GM18499 (cell line): ENCODE data around the gene WWC2.

ENCODE experiments used
- ATAC-seq: cut with Tn5 transposase; IDR thresholded peaks from one replicate; pipeline ENCODE4 v1.9.1; 2021; ENCODE audit warnings: moderate number of reproducible peaks; ENCODE audit not compliant: insufficient read depth, unreplicated experiment

The WWC2 gene

DNA sequence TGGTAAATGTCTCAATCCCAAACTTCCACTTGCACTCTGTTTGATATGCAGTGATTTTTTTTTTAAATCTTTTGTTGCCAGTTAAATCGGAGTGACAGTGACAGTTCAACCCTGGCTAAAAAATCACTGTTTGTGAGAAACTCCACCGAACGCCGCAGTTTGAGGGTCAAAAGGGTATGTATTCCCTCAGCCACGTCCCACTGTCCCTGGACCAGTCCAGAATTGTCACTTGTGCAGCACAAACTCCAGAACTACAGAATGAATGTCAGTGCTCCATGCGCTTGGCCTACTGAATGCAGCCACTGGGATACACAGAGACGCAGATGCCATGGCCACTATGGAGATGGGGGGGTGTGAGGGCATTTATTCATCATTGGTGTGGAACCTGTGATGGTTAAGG is 186.8 kb downstream of the WWC2 start:
- no peak for ATAC-seq

- ATAC-seq: no peak
Observed at GRCh38 chr4:183286590-183287308, 187.7 kb downstream of the WWC2 start.

DNA sequence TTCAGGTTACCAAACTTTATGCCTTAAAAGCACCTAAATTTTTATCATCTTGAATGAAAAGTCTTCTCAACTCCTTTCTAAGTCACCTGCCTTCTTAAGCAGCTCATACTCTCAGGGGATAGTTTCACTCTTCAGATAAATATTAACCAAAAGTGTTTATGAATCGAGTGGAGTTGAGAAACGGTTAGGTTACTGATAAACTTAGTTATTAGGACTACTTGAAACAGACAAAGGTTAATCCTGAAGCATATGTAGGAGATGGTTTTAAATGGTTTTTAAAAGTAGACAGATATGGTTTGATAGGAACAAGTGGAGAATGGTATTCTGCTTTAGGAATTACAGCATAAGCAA is 188.2 kb downstream of the WWC2 start:
- peak; percentile 45 for ATAC-seq

DNA sequence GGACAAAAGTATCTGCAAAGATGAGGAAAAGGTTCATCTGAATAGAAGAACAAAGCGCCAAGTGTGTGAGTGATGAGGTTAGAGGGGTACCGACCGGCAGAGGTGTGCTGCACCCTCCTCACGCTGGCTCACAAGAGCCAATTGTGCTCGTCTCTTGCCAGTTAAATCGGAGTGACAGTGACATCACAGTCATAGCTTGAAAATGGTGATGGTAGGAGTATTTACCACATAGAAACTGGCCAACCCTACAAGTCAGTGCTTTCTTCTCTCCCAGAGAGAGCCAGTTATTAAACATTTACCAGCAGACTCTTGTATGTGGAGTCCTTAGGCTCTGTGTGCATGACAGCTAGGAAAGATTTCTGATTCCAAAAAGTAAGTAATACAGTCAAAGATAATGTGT is 188.6 kb downstream of the WWC2 start:
- ATAC-seq: peak; percentile 28

- ATAC-seq: no peak
Observed at GRCh38 chr4:183288955-183289354, 189.9 kb downstream of the WWC2 start.

- ATAC-seq: no peak
Observed at GRCh38 chr4:183289688-183290087, 190.6 kb downstream of the WWC2 start.

GRCh38 chr4:183291070-183291469 is 192.0 kb downstream of the WWC2 start:
- no peak for ATAC-seq

DNA sequence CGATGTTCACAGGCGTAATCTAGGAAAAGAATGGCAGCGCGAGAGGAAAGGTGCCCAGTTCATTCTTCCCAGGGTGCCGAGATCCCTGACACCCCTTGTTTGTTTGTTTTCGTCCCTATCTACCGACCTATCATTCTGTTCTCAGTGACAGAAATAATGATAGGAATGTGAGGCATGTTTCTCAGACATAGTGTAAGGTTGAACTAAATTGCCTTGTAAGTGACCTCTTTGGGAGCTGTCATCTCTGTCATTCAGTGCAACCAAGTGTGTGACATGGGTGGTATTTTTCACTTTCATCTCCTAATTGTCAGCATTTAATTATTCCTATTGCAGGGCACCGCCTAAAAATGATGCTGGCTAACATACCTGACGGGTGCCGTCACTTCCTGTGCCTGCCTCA is 196.7 kb downstream of the WWC2 start:
- no peak for ATAC-seq

- peak; percentile 61 for ATAC-seq
Observed at GRCh38 chr4:183297675-183298074, 198.6 kb downstream of the WWC2 start.

GRCh38 chr4:183299464-183299863 is 200.4 kb downstream of the WWC2 start:
- ATAC-seq: no peak

DNA sequence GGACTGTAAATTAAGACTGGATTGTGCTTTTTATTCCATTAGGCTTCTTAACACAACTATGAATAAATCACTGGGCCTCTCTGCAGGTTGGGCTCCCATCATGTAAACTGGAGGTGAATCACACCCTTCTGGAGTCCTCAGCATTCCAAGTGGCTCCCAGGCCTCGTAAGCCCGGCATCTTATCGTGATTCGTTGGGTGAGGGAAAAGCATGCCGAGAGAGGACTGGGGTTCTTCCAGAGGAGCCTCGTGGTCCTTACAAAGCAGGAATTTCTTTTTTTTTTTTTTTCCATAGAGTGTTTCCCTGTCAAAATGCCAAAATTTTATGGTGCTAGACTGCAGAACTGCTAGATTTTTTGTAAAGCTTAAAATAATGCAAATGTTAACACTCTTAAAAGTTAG is 201.0 kb downstream of the WWC2 start:
- ATAC-seq: no peak

DNA sequence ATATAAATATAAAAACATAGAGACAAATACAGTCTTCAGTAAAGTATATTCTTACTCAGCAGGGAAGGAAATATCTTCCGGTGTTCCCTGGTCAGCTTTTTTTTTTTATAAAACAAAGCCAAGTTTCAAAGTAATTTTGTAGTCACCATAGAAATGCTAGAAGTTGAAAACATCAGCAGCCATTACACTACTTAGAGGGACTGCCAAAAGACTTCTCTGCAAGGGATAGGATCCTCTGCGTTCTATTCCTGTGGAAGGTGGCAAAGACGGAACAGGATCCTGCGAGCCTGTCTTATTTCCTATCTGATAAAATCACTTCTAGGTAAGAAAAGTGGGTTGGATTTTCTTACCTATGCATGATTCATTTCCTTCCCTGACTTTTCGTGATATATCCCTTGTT is 201.6 kb downstream of the WWC2 start:
- ATAC-seq: no peak

DNA sequence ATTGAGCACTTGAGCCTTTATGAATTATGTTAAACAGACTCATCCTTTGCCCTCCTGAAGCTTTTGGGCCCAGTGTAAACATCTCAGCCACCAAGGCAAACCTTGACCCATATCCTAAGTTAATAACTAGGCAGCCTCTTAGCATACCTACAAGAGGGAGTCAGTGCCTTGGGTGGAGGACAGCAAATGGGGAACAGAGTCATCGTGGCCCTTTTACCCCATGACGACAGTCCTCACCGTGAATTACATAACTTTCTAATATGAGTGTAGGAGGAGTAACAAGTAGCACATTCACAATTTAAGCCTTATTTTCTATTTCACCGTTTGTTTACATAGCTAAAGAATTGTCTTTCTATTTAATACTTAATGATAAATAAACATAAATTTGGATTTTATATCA is 204.2 kb downstream of the WWC2 start:
- ATAC-seq: no peak

GRCh38 chr4:183304067-183304466 is 205.0 kb downstream of the WWC2 start:
- ATAC-seq: no peak

GRCh38 chr4:183304538-183304937 is 205.5 kb downstream of the WWC2 start:
- no peak for ATAC-seq

- no peak for ATAC-seq
Observed at GRCh38 chr4:183306811-183307210, 207.8 kb downstream of the WWC2 start.

- ATAC-seq: no peak
Observed at GRCh38 chr4:183312841-183313240, 213.8 kb downstream of the WWC2 start.

- no peak for ATAC-seq
Observed at GRCh38 chr4:183314336-183314735, 215.3 kb downstream of the WWC2 start.

DNA sequence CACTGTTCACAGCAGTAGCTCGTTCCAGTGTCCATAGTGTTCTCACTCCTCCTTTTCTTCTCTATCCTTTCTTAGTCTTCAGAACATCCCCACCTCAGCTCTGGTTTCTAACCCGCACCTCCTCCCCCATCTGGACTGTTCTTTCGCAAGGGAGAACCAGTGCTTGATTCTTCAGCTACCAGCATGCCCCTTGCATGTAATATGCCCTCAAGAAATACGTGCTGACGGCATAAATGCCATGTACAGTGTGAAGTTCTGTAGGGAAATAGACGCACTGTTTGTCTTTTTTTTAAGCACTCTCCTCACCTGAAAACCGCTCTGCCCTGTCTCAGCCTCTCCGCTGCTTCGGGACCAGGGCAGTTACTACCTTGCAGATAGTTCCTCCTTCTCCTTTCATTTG is 215.7 kb downstream of the WWC2 start:
- no peak for ATAC-seq

DNA sequence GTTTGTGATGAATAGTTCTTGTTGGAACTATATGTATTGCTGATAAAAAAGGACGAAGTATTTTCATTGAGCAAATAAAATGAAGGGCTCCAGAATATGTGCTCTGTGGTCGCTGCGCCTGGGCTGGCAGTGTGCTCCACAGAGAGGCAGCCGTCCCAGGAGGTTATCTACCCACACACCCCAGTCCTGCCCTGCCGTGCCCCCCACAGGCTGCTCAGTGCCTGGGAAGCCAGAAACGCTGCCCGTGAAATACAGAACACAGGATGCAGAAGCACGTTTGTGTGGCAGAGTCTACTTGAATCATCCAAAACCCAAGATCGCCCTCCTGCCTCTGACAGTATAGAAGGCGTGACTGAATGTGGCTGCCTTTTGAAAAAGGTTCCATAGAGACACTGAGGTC is 219.6 kb downstream of the WWC2 start:
- ATAC-seq: no peak

GRCh38 chr4:183320211-183321059 is 221.4 kb downstream of the WWC2 start, which contains the start of gene CLDN22:
Gene CLDN22, minus strand, starts transcription at chr4:183320276. Its CDS starts 58 bp downstream, at chr4:183320218.
- ATAC-seq: no peak

DNA sequence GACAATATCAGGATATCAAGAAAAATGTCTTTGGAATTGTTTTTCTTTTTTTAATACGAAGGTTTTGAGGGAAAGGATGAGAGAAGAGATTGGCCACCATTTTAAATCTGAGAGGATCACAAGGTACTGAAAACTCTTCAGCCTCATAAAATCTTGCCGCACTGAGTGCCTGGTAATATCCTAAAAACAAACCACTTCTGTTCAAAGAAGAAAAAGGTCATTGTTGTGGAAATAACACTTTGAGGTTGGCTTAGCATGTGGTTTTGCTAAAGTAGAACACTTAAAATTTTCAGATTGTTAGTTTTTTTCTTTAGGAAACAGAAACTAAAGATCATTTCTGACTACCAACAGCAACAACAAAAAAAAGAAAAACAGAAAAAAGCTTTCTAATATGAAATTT is 222.0 kb downstream of the WWC2 start:
- no peak for ATAC-seq
